SK-N-MC (cell line): Measurements from ENCODE around the gene SLC41A2.

Source experiments
- EZH2 ChIP-seq: fragments of 200-600 bp; sonication (generic); IDR thresholded peaks from one replicate; pipeline ENCODE4 v1.6.1; 2017; ENCODE audit warnings: antibody characterized with exemption
- POLR2AphosphoS5 ChIP-seq: IDR thresholded peaks from 2 replicates; pipeline ENCODE4 v1.6.1; 2012; ENCODE audit warnings: mild to moderate bottlenecking, low read depth, low read length, borderline replicate concordance

DNA sequence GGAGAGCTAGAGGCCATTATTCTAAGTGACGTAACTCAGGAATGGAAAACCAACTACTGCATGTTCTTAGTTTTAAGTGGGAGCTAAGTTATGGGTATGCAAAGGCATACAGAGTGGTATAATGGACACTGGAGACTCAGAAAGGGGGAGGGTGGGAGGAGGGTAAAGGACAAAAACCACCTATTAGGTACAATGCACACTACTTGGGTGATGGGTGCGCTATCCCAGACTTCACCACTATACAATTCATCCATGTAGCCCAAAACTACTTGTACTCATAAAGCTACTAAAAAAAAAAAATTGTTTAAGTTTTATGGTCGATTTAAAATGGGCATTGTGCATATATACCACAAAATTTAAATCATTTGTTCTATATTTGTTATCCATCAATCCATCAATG lies 24.3 kb downstream of the SLC41A2 start:
- TF ChIP-seq EZH2 (no peak), POLR2AphosphoS5 (no peak)
